HCT116 (cell line): Measurements from ENCODE around the gene PPP2R5A. TPM values are rescaled to one million over a fixed set of nuclear protein-coding genes. Genes with fewer than 3 reads are reported as not detected.

Source experiments
- ATAC-seq: fragments of 200-7000 bp; cut with Tn5 transposase; 2 replicates; pipeline ENCODE4 v1.9.1; 2020; ENCODE audit warnings: mild to moderate bottlenecking, moderate library complexity
- BruUV-seq: library from RNA; stranded (reverse); fragments of 400-500 nt; replicated peaks from 2 replicates; lab custom pipeline; 2021; lab: Mats Ljungman, UMichigan
- CTCF ChIA-PET: fragments of 300-600 bp; sonication (Branson Sonifier 250); formaldehyde crosslinking; loops from one replicate; lab custom pipeline; 2021; ENCODE audit warnings: antibody characterized with exemption; lab: Charles Lee
- POLR2A ChIA-PET: fragments of 300-600, 350-600 bp; sonication (Branson Sonifier 250); formaldehyde crosslinking; loops from one replicate; lab custom pipeline; 2021; ENCODE audit warnings: antibody characterized with exemption; lab: Charles Lee
- RAD21 ChIA-PET, 2 experiments: fragments of 300-600 bp; sonication (Branson Sonifier 250); formaldehyde crosslinking; loops; one replicate each; lab custom pipeline; 2023; ENCODE audit warnings: low total read pairs in 2 of 2; ENCODE audit not compliant: uncharacterized antibody in 2 of 2, unreplicated experiment in 2 of 2, low non-redundant PET in 1 of 2; lab: Charles Lee
- DNase-seq: peaks from one replicate; pipeline ENCODE4 v3.0.0-alpha.2; 2010; ENCODE audit warnings: low read depth, low spot score
- H2AFZ ChIP-seq: fragments of 200-600 bp; shearing (Covaris generic), sonication (generic); 2 replicates; pipeline ENCODE4 v1.6.1; 2017; ENCODE audit warnings: low read depth, mixed run types, mixed read lengths, antibody characterized with exemption, low read length; ENCODE audit not compliant: poor library complexity, severe bottlenecking
- H3K27ac ChIP-seq: 2 replicates; pipeline ENCODE4 v1.5.1; 2012; ENCODE audit warnings: low read depth, low read length
- H3K27me3 ChIP-seq: fragments of 200-600 bp; sonication (generic); 2 replicates; pipeline ENCODE4 v1.6.1; 2016; ENCODE audit warnings: mixed run types, low read length, mixed read lengths; ENCODE audit not compliant: insufficient read depth
- H3K36me3 ChIP-seq, 2 experiments: fragments of 200-500 bp in 1 of 2; fragments of 200-600 bp in 1 of 2; sonication (Bioruptor generic) in 1 of 2; sonication (generic) in 1 of 2; 2 replicates each; pipeline versions ENCODE4 v1.5.1 to v1.6.1; 2014 to 2016; ENCODE audit warnings: low read length in 2 of 2, inconsistent platforms in 1 of 2, mixed read lengths in 1 of 2, mixed run types in 1 of 2; ENCODE audit not compliant: insufficient read depth in 2 of 2, control insufficient read depth in 1 of 2
- H3K4me1 ChIP-seq, 2 experiments: fragments of 200-600 bp in 1 of 2; sonication (generic) in 1 of 2; 2 replicates each; pipeline versions ENCODE4 v1.5.1 to v1.6.1; 2012 to 2017; ENCODE audit warnings: low read length in 2 of 2, inconsistent platforms in 1 of 2, mild to moderate bottlenecking in 1 of 2, mixed read lengths in 1 of 2, mixed run types in 1 of 2, moderate library complexity in 1 of 2; ENCODE audit not compliant: insufficient read depth in 2 of 2, control insufficient read depth in 1 of 2
- H3K4me2 ChIP-seq: fragments of 200-600 bp; sonication (generic); 2 replicates; pipeline ENCODE4 v1.6.1; 2017; ENCODE audit warnings: mixed run types, low read length, mixed read lengths
- H3K4me3 ChIP-seq, 2 experiments: fragments of 200-600 bp in 1 of 2; sonication (generic) in 1 of 2; replicated peaks in 1 of 2; 2 replicates each; pipeline ENCODE4 v1.5.1; 2011 to 2016; ENCODE audit warnings: low read length in 2 of 2, control low read depth in 1 of 2, low read depth in 1 of 2, mild to moderate bottlenecking in 1 of 2, mixed read lengths in 1 of 2, mixed run types in 1 of 2
- H3K79me2 ChIP-seq: fragments of 200-600 bp; sonication (generic); 2 replicates; pipeline ENCODE4 v1.6.1; 2017; ENCODE audit warnings: mild to moderate bottlenecking, mixed run types, low read length, moderate library complexity, mixed read lengths; ENCODE audit not compliant: insufficient read depth
- H3K9ac ChIP-seq: fragments of 200-600 bp; sonication (generic); 2 replicates; pipeline ENCODE4 v1.6.1; 2016; ENCODE audit warnings: low read length, mixed read lengths
- H3K9me2 ChIP-seq: fragments of 200-600 bp; sonication (generic), shearing (Covaris generic); 2 replicates; pipeline ENCODE4 v1.6.1; 2017; ENCODE audit warnings: mixed run types, mild to moderate bottlenecking, moderate library complexity; ENCODE audit not compliant: insufficient read depth
- H3K9me3 ChIP-seq, 2 experiments: fragments of 200-500 bp in 1 of 2; fragments of 200-600 bp in 1 of 2; sonication (Bioruptor generic) in 1 of 2; sonication (generic) in 1 of 2; 2 replicates each; pipeline ENCODE4 v1.6.1; 2014 to 2017; ENCODE audit warnings: low read length in 2 of 2, mixed read lengths in 2 of 2, inconsistent platforms in 1 of 2, low read depth in 1 of 2, mild to moderate bottlenecking in 1 of 2, mixed run types in 1 of 2, moderate library complexity in 1 of 2; ENCODE audit not compliant: control insufficient read depth in 1 of 2, insufficient read depth in 1 of 2
- H4K20me1 ChIP-seq: fragments of 200-600 bp; sonication (generic), shearing (Covaris generic); 2 replicates; pipeline ENCODE4 v1.6.1; 2017; ENCODE audit warnings: mixed run types, mild to moderate bottlenecking, moderate library complexity; ENCODE audit not compliant: insufficient read depth
- ATF3 ChIP-seq: IDR thresholded peaks from 2 replicates; pipeline ENCODE4 v1.6.1; 2012
- CBX3 ChIP-seq: IDR thresholded peaks from 2 replicates; pipeline ENCODE4 v1.6.1; 2012; ENCODE audit warnings: low read depth
- CEBPB ChIP-seq: IDR thresholded peaks from 2 replicates; pipeline ENCODE4 v1.6.1; 2012; ENCODE audit warnings: low read depth
- EGR1 ChIP-seq: IDR thresholded peaks from 2 replicates; pipeline ENCODE4 v1.6.1; 2012; ENCODE audit warnings: low read depth
- ELF1 ChIP-seq: IDR thresholded peaks from 2 replicates; pipeline ENCODE4 v1.6.1; 2012; ENCODE audit warnings: low read depth, borderline replicate concordance
- EZH2 ChIP-seq: fragments of 200-600 bp; sonication (generic); IDR thresholded peaks from 2 replicates; pipeline ENCODE4 v1.6.1; 2017; ENCODE audit warnings: antibody characterized with exemption, mixed run types
- EZH2phosphoT487 ChIP-seq: fragments of 200-600 bp; IDR thresholded peaks from 2 replicates; pipeline ENCODE4 v1.6.1; 2018; ENCODE audit warnings: antibody characterized with exemption, borderline replicate concordance
- FOSL1 ChIP-seq: IDR thresholded peaks from 2 replicates; pipeline ENCODE4 v1.6.1; 2012; ENCODE audit warnings: low read depth
- JUND ChIP-seq: IDR thresholded peaks from 2 replicates; pipeline ENCODE4 v1.6.1; 2012
- MAX ChIP-seq: IDR thresholded peaks from 2 replicates; pipeline ENCODE4 v1.6.1; 2012
- POLR2A ChIP-seq: IDR thresholded peaks from 2 replicates; pipeline ENCODE4 v1.7.0; 2011; ENCODE audit warnings: borderline replicate concordance; ENCODE audit not compliant: insufficient read depth, insufficient read length; ENCODE audit errors: extremely low read depth
- POLR2AphosphoS5 ChIP-seq: IDR thresholded peaks from 2 replicates; pipeline ENCODE4 v1.6.1; 2011; ENCODE audit warnings: mild to moderate bottlenecking, low read depth, low read length, moderate library complexity
- RAD21 ChIP-seq: IDR thresholded peaks from 2 replicates; pipeline ENCODE4 v1.6.1; 2012; ENCODE audit warnings: low read depth, mild to moderate bottlenecking
- SIN3A ChIP-seq: IDR thresholded peaks from 2 replicates; pipeline ENCODE4 v1.6.1; 2012; ENCODE audit warnings: low read depth
- SRF ChIP-seq: IDR thresholded peaks from 2 replicates; pipeline ENCODE4 v1.6.1; 2012; ENCODE audit warnings: low read depth
- TCF7L2 ChIP-seq: IDR thresholded peaks from 2 replicates; pipeline ENCODE4 v1.7.0; 2011; ENCODE audit warnings: borderline replicate concordance, inconsistent platforms; ENCODE audit not compliant: insufficient read depth, insufficient read length; ENCODE audit errors: extremely low read depth
- ZBTB33 ChIP-seq: IDR thresholded peaks from 2 replicates; pipeline ENCODE4 v1.6.1; 2011; ENCODE audit warnings: mild to moderate bottlenecking, low read length, moderate library complexity; ENCODE audit not compliant: insufficient replicate concordance; ENCODE audit errors: extremely low read depth
- ZFX ChIP-seq: fragments of 450-650 bp; IDR thresholded peaks from 2 replicates; pipeline ENCODE4 v1.6.1; 2017
- ZNF274 ChIP-seq: fragments of 200-500 bp; sonication (Bioruptor generic); IDR thresholded peaks from 2 replicates; pipeline ENCODE4 v1.6.1; 2014; ENCODE audit warnings: mild to moderate bottlenecking, low read depth, low read length, inconsistent platforms
- intact Hi-C: fragments of 100-400 bp; cut with micrococcal nuclease; formaldehyde crosslinking; loops from 2 replicates; pipeline ENCODE4 v1.10.0; 2022
- total RNA-seq: library from RNA; stranded (reverse); gene quantifications from one replicate; pipeline ENCODE4 v1.2.1, GENCODE V29; 2021; ENCODE audit not compliant: unreplicated experiment

Gene PPP2R5A
- total RNA-seq, 1 experiment from 2014 or later = 33.1 TPM

GRCh38 chr1:212326541-212326940, 41.3 kb downstream of the PPP2R5A start:
- TF ChIP-seq ELF1 (no peak), POLR2A (no peak), ZBTB33 (no peak)
- TF ChIP-seq, all 23 proteins: peak for 0
- Histone ChIP-seq H3K27ac (no peak overlapping the region), H3K9me3 (no peaks in the 10 kb centered on the region), H3K9ac (no peak overlapping the region), H3K4me3 (no peak overlapping the region), H3K4me2 (no peak overlapping the region), H3K9me2 (no peaks in the 10 kb centered on the region; the same call in 1 of the 2 replicates), H3K79me2 (peaks cover 23% of the 10 kb centered on the region), H4K20me1 (no peaks in the 10 kb centered on the region; the same call in none of the 2 replicates), H3K4me1 (no peaks in the 10 kb centered on the region), H2AFZ (no peak overlapping the region), H3K36me3 (no peaks in the 10 kb centered on the region), H3K27me3 (no peaks in the 10 kb centered on the region)
- DNase-seq = no peak
- ChIA-PET RAD21 (no interaction called here), POLR2A (no interaction called here), CTCF (interaction anchor here (1.2 kb wide), 1 partner anchor 15 kb away, joined by 3 read pairs; no protein-coding TSS in a partner anchor)
- ATAC-seq = no peak
- BruUV-seq = no TSS peak
- intact Hi-C loops = no loop called here

DNA sequence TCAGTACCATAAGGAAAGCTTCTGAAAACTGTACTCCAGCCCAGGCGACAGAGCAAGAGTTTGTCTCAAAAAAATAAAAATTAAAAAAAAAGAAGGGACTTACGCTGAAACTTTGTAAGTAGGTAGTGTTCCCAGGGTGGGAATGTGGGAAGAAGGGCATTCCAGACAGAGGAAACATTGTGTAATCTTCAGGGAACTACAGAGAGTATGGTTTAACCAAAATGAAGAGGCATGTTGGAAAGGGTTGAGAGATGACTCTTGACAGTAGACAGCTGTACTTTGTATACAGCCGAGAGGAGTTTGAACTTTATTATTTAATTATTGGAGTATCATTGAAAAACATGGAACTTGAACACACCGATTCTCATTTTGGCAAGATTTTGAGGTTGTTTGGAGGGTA, 43.0 kb downstream of the PPP2R5A start:
- DNase-seq (no peak), ATAC-seq (no peak)
- ChIA-PET CTCF (no interaction called here), POLR2A (no interaction called here), RAD21 (no interaction called here)
- no peaks in the 10 kb centered on the region for H3K4me1 ChIP-seq
- H3K79me2 ChIP-seq = peaks cover 18% of the 10 kb centered on the region
- no peaks in the 10 kb centered on the region; a peak in 1 of 4 replicates for H3K36me3 ChIP-seq
- no peak overlapping the region for H3K4me2 ChIP-seq
- no peaks in the 10 kb centered on the region; the same call in 1 of the 2 replicates for H3K9me2 ChIP-seq
- H3K4me3 ChIP-seq = no peak overlapping the region
- H3K9me3 ChIP-seq = no peaks in the 10 kb centered on the region
- H3K27me3 ChIP-seq = no peaks in the 10 kb centered on the region
- no TSS peak for BruUV-seq
- no peak overlapping the region for H2AFZ ChIP-seq
- no peak overlapping the region for H3K9ac ChIP-seq
- intact Hi-C loops = no loop called here
- no peak overlapping the region for H3K27ac ChIP-seq
- H4K20me1 ChIP-seq = no peaks in the 10 kb centered on the region; the same call in 1 of the 2 replicates
- TF ChIP-seq RAD21 (no peak), JUND (no peak), POLR2AphosphoS5 (no peak), ELF1 (no peak), ZBTB33 (no peak), MAX (no peak), EZH2phosphoT487 (no peak), SRF (no peak), ZNF274 (no peak), ZFX (no peak), SIN3A (no peak), FOSL1 (no peak), CEBPB (no peak), TCF7L2 (no peak), CBX3 (no peak), ATF3 (no peak), EGR1 (no peak), EZH2 (no peak)
